CD4-positive, alpha-beta T cell treated with Interleukin-17A for 1 hour (primary cell): ENCODE data around the gene FAM107A.

Experiments used
- DNase-seq: peaks from one replicate; pipeline ENCODE4 v3.0.0-alpha.2; 2020

FAM107A gene, protein sequence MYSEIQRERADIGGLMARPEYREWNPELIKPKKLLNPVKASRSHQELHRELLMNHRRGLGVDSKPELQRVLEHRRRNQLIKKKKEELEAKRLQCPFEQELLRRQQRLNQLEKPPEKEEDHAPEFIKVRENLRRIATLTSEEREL

DNA sequence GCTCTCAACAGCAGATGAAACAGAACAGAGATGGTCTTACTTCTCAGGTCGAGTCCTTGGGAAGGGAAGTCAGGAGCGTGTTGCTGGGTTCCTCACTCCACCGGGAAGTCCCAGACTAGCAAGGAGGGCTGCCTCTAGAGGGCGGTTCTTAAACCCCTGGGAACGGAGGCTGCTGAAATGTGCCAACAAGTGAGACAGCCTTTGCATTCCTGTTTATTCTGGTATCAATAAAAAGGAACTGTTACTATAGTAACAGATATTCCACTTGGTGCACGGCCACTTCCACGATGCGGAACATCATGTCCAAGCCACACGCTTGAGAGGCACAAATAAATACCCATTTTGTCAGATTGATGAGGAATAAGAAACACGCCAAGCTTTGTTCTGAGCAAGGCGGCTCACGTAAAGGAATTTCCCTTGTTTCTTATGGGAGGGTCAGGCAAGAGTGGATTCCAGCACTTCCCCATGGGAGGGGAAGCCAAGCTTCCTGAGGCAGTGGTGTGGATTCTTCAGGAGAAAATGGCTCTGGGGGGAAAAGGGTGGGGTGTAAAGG is at the start of gene FAM107A:
Gene FAM107A, minus strand, starts transcription at position 123 of the 553 bp plus-strand sequence. CDS start 7,531 bp downstream, outside the sequence.
- DNase-seq: no peak

DNA sequence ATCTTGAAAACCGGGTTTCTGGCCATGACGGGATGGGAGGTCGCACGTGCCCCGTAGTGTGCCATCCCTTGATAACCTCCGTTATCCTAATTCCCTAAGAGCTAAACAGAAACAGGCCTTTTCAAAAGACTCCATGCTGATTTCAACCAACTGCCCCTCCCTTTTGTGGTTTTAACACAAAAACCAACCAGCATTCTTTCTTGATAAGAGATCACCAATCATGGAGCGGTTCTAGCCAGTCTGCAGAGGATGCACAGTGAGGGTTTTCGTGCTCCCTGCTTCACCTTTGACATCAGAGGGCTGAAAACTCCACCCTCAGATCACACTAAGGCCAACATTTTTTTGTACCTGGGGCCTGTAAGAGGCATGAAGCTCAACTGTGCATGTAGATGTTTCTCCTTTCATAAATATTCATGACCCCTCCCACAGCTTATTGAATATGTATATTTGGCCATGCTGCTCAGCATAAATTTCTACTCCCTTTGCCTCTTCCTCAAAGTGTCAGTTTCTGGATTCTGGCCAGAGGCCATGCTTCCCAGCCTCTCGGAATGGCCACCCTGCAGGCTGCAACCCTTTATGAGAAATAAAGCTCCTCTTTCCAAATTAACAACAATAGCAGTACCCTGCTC is 48.1 kb upstream of the FAM107A start:
- DNase-seq: no peak

DNA sequence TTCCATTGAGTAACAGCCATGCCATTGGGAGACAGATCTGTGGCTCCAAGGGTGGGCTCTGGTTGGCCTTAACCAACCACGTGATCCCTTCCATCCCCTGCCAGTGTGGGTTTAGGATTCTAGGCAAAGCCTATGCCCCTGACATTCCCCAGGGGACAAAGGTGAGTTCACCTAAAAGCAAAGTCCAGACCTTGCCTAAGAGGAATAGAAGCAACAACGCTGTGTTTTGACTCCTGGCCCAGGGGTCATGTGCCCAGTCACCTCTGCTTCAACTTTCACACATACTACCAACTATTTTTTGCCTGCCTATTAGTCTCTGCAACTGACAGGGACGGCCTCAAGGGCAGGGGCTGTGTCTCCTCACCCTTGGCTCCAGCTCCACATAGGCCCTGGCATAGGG is 47.4 kb upstream of the FAM107A start:
- DNase-seq: no peak

DNA sequence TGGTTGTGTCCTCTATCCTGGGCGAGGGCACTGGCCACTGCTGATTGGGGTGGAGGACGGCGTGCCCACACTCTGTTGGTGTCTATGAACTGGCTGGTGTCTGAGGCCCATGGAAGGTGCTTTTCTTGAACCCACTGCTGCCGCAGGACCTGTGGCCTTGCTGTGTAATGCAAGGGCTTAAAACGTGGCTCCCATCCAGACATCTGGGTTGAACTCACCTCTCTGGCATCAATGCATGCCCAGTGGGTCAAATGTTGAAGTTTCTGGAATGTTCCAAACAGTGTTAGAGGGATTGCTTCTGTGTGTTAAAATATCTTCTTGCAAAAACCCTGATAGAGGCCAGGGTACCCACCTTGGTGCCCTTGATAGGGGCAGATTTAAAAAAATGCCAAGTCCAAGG is 46.8 kb upstream of the FAM107A start:
- no peak for DNase-seq

DNA sequence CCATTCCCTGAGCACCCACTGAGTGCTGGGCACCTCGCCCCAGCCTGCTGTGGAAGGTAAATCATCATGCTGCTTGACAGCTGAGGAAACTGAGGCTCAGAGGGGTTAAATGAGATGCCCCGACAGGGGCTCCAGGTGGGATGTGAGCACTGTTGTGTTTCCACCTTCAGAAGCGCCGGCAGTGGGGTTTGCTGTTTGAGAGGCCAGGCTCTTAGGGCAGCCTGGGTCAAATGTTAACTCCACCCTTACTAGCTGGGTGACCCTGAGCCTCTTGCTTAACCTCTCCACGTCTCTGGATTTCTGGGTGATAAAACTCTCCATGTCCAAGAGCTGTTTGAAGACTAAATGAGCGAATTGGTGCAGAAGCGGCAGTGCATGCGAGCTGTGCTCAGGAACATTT is 46.3 kb upstream of the FAM107A start:
- DNase-seq: no peak

DNA sequence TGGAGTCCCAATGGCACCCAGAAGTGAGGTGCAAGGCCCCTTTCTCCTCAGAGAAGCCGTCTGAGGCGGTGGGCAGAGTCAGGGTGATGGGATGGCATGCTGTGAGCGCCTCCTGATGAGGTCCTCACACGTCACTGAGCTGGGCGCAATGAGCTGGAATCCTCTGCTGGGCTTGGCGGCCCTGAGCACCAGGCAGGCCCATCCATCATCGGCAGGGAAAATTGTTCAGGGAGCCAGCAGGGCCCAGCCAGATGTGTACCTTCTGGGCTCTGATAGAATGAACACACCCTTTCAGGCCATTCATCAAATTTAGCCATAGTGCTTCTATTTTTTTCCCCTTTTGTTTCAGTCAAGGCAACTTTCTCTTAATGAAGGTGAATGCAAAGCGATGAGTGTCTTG is 45.7 kb upstream of the FAM107A start:
- no peak for DNase-seq

DNA sequence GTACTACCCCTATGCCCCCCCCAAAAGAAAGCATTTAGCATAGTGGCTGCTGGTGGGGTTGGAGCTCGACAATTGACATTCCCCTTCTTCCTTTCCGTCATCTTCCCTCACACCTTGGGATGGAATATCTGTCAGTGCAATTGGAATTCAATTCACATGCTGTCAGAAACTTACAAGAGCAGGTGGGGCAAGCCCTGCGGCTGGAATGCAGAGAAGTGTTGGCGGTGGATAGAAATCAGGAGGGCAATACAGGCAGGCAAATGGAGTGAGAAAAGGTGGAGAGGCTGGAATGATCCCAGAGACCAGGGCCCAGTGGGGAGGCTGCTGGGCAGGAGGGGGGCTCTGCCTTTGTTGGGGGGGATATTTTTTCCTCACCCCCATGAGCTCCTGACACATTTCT is 45.2 kb upstream of the FAM107A start:
- no peak for DNase-seq

DNA sequence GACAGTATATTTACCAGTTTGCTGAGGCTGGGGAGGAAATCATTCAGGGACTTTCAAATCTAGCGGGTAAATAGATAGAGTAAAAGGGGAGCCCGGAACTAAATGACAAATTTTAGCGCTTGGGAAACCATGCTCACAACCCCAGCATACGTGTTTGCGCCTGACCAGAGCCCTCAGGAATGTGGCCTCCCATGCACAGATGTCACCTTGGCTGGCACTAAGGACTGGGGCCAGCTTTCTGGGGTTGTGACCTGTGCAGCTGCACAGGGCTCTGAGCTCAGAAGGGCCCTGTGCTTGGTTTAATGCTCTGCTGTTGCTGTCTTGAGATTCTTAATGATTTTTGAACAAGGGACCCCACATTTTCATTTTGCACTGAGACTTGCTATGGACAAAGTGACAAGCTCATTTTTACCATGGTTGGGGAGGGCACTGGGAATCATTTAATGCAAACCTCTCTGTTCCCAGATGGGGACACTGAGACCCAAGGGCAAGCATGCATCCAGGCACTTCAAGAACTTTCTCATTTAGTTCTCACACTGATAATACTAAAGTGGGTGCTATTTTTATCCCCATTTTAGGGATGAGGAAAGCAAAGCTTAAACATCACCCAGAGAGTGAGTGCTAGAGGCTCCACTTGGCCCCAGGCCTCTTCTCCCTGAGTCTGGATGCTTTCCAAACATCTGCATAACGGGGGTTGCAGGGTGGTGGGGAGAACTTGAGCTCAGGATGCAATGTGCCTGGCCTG is 44.1 kb upstream of the FAM107A start:
- DNase-seq: no peak

DNA sequence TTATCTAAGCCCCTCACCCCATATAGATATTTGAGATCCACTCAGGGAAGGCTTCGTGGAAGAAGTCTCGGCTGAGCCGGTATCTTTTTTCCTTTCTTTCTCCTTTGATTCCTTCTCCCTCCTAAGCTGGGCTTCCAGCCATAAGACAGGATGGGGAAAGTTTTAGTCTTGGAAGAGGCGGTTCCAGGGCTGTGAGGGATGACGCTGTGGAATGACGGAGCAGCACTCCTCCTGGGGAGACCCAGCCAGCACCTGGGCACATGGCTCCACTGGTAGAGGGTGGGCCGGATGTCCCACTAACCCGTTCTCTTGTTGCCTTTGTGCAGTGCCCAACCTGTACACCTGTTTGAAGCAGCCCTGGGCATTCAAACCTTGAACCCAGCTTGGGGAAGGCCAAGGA is 43.2 kb upstream of the FAM107A start:
- DNase-seq: no peak

DNA sequence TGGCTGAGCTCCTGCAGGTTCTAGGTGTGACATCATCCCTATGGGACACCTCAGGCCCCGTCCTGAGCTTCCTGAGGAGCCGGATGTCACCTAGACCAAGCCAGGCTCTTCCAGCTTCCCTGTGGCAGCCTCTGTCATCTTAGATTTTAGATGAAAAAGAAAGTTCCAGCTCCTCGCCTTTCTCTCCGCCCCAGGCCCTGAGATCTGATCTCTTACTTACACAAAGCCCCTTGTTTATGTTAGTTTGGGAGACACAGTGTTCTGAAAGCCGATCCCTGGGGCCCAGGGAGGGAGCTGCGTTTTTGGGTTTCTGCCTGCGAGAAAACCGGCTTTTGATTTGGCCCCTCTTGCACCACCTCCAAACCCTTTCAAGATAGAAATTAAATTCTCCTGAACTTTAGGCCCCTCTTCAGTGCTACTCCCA is 40.2 kb upstream of the FAM107A start:
- DNase-seq: no peak

DNA sequence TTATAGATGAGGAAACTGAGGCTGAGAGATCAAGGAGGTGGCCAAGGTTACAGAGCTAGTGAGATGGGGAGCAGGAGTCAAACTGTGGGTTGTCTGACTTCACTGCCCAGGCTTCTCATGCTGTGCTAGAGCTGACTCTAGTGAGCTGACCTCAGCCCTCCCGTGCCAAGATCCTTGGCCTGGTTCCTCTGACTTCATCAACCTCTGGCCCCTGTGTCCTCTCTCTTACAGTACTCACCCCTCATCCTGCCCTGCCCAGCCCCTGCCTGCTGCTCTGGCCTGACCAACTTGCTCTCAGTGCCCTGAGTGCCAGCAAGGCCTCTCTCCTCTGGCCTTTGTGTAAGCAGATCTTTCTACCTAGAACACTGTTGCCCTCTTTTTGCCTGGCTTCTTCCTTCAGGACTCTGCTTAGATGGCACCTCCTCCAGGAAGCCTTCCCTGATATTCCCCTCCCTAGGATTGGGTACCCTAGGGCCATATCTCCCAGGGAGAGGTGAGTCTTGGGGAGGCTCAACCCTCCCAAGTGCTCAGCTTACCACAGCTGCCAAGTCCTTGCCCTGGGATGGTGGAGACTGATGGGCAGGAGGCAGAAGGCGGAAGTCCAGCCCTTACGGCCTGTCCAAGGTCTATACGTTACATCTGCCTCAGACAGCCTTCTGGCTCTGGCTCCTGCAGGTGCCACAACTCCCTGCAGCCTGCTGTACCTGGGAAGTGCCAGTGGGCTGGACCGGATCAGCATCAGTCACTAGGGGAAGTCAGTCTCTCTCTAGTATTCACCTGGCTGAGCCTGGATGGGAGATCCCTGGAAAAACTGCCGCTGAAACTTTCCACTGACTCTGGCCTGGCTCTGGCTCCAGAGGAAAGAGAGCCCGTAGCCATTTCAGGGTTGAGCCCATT is 36.3 kb upstream of the FAM107A start:
- no peak for DNase-seq

DNA sequence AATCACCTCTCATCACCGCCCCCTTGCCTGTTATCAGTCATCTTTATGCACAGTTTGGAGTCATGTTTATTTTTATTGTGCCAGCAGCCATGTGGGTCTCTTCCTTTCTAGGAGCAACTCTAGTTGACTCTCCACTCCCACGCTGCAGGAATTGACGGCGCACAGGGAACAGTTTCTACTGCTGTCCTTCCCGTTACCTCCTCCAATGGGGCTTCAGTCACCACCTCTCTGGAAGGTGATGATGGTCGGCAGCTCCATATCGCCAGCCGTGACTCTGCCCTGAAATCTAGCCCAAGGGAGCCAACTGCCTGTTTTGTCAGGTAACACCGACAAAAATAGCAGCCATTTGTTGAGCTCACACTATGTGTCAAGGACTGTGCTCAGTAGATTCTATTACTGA is 35.6 kb upstream of the FAM107A start:
- no peak for DNase-seq

DNA sequence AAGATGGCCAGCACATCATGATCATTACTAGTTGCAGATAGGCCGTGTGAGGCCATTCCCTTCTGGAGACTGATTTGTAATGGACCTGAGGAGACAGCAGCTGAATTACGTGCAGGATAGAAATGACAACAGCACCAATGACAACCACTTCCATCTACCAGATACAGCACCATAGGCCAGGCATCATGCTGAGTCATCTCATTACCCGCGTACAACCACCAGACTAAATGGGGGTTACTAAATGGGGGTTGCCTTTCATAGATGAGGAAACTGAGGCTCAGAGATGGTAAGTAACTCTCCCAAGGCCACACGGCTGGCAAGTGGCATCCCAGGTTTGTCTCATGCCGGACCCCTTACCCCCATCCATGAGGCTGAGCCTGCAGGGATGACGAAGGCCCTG is 32.8 kb upstream of the FAM107A start:
- DNase-seq: no peak

DNA sequence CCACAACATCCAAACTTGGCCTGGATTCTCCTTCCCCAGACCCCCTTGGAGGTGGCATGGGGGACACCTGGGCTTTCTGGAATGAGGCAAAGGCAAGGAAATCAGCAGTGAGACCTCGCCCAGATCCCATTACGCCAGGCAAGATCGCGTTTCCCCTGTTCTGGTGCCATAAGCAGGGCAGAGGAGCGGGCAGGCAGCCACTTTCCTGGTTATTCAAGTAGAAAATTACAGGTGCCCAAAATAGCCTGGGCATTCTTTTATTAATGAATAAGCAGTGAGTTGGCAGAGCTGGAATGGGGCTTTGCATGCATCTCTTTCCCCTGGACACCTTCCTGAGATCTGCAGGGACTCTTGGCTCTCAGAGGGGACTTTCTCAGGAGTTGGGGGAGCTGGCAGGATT is 31.5 kb upstream of the FAM107A start:
- DNase-seq: no peak

DNA sequence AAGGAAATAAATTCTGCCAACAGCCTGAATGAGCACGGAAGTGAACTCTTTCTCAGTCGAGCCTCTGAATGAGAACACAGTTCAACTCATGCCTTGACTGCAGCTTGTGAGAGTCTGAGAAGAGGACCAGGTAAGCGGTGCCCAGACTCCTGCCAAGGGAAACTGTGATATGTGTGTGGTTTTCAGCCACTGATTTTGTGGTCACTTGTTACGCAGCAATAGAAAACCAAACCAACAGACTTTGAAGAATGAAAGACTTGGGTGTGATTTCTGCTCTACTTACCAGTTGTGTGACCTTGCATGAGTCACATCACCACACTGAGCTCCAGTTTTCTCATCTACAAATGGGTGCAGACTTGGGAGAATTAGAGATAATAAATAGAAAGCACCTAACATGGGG is 30.6 kb upstream of the FAM107A start:
- DNase-seq: no peak

DNA sequence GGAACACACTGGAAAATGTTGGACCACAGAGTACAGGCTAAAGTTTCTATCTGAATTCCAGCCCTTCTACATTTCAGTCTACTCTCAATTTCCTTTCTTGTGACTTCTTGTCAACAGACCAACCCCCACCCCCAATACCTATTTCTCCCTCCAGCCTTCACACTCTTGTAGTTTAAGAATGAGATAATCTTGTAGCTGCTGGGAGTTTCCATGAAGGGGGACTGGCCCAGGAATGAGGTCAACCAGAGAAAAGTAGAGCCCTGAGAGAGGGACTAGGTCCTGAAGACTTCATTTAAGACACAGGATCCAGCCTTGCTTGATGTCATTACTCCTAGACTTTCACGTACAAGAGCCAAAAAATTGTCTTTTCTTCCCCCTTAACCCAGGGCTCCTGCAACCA is 29.5 kb upstream of the FAM107A start:
- no peak for DNase-seq

DNA sequence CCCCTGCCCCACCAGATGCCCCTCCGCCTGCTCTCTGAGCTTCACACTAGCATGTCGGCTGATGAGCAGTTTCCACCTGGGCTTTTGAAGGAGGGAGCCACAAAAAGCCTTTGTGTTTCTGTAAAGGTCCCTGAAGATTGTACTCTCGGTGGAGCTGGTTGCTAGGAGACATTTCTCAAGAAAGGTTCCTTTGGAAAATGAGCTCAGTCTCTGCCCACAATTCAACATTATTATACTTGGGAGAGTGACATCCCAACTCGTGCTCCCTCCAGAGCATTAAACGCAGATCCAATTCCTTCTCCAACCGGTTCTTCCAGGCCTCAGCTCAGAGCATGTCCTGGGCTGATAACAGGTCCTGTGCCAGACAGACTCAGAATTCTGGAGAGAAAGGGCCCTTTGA is 26.8 kb upstream of the FAM107A start:
- no peak for DNase-seq

DNA sequence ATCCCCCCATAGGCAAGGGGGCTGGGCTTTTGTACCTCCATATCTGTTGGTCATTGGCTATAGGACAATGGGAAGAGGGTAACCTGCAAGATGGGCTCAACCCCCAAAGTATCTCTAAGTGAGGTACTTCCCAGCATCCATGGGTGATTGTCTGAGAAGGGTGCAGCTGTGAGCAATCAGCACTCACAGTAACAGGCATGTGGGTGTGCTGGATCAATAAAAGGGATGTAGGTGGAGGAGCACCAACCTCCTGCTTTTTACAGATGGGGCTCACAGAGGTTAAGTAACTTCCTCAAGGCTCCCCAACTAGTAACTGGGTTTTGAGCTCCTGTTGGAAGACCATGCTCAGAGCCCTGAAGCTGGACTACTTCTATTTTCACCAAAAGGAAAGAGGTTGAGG is 26.4 kb upstream of the FAM107A start:
- no peak for DNase-seq

DNA sequence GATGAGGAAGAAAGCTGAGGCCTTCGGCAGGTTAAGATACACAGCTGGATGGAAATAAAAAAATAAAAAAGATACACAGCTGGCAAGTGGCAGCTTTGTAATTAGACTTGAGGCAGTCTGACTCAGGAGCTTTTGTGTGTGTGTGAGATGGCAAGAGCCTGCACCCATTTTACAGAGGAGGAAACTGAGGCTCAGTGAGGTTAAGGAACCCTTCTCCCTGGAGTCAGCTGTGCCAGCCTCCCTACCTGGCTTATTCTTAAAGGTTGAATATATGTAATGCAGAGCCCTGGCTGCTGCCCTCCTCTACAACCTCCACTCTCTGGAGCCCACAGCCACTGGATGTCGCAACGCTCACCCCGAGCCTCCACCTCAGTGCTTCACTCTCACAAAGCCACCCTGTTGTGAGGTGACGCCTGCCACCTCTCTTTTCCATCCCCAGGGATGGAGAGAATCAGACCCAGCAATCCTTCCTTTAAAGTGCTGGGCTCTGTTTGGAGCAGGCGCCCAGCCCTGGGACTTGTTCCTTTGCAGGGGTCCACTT is 20.6 kb upstream of the FAM107A start:
- DNase-seq: no peak

DNA sequence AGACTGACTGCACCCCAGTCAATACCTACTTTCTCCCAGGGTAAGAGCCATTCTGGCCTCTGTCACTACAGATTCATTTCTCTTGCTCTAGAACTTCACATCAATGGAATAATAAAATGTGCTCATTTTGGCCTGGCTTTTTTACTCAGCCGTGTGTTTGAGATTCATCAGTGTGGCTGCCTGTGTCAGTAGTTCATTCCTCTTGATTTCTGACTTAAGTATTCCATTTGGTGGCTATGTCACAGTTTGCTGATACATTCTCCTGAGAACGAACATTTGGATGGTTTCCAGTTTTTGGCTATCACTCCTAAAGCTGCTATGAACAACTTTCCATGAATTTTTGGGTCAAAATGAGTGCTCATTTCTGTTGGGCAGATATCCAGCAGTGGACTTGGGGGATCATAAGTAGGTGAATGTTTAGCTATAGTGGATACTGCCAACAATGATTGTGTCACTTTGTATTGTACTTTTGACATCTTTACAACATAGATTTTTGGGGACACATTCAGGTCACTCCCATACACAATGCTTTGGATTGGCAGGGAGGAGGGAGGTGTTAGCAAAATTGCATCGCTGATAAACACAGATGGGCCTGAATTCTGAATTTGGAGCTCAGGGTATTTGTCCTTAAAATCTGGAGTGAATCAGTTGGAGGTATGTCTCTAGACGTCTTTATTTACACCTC is 19.8 kb upstream of the FAM107A start:
- no peak for DNase-seq

DNA sequence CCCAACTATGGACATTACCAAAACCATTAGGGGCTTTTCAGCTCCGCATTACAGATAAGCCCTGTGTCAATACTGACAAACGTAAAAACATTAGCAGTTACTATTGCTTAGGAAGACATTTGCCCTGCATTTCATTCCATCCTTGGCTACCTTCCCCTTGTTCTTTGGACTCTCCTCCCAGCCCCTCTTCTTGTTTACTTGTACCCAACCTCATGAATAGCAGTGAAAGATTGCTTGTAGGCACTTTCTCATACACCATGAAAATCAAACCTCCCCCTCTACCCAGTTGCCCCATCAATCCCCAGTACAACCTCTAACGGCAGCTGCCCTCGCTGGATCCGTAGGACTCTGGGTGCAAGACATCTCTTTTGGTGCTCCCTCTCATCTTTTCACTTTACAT is 16.9 kb upstream of the FAM107A start:
- DNase-seq: no peak
